Mesendoderm (in vitro differentiated cells): ENCODE results near the gene ARMC3.
A peak's percentile ranks its signal among the peaks of the same experiment; 100 is the strongest.
"Not testable (repeated sequence)": the region's sequence is repeated elsewhere in the genome, so short reads cannot be mapped to it uniquely, and the experiment has no call there.

ENCODE experiments used
- DNase-seq: peaks from one replicate; pipeline ENCODE4 v3.0.0; 2013
- H2AK5ac ChIP-seq: 2 replicates; pipeline ENCODE4 v1.6.1; 2013; ENCODE audit warnings: low read length, inconsistent platforms
- H2BK120ac ChIP-seq: 2 replicates; pipeline ENCODE4 v1.6.1; 2013; ENCODE audit warnings: low read depth, mild to moderate bottlenecking, low read length, moderate library complexity, mixed read lengths
- H2BK15ac ChIP-seq: replicated peaks from 2 replicates; pipeline ENCODE4 v1.6.1; 2013; ENCODE audit warnings: low read depth, mild to moderate bottlenecking, moderate library complexity
- H2BK5ac ChIP-seq: 2 replicates; pipeline ENCODE4 v1.6.1; 2013; ENCODE audit warnings: low read length, inconsistent platforms
- H3K18ac ChIP-seq: 2 replicates; pipeline ENCODE4 v1.6.1; 2013; ENCODE audit warnings: mild to moderate bottlenecking, low read length, mixed read lengths
- H3K23ac ChIP-seq: one replicate; pipeline ENCODE4 v1.6.1; 2013; ENCODE audit warnings: low read length
- H3K27ac ChIP-seq: 2 replicates; pipeline ENCODE4 v1.5.1; 2013; ENCODE audit warnings: low read depth, mild to moderate bottlenecking, inconsistent platforms, low read length, moderate library complexity
- H3K27me3 ChIP-seq: 2 replicates; pipeline ENCODE4 v1.6.1; 2013; ENCODE audit warnings: low read length, control low read depth, mild to moderate bottlenecking, inconsistent platforms; ENCODE audit not compliant: insufficient read depth, poor library complexity
- H3K36me3 ChIP-seq: 2 replicates; pipeline ENCODE4 v1.6.1; 2013; ENCODE audit warnings: low read length, inconsistent platforms; ENCODE audit not compliant: control insufficient read depth, insufficient read depth
- H3K4ac ChIP-seq: one replicate; pipeline ENCODE4 v1.6.1; 2013; ENCODE audit warnings: low read depth, mild to moderate bottlenecking, low read length, moderate library complexity
- H3K4me1 ChIP-seq: 2 replicates; pipeline ENCODE4 v1.6.1; 2013; ENCODE audit warnings: low read depth, low read length, inconsistent platforms; ENCODE audit not compliant: control insufficient read depth
- H3K4me2 ChIP-seq: 2 replicates; pipeline ENCODE4 v1.6.1; 2013; ENCODE audit warnings: low read length
- H3K4me3 ChIP-seq: 2 replicates; pipeline ENCODE4 v1.5.1; 2013; ENCODE audit warnings: mild to moderate bottlenecking, low read length
- H3K56ac ChIP-seq: one replicate; pipeline ENCODE4 v1.6.1; 2013; ENCODE audit warnings: low read length
- H3K79me1 ChIP-seq: 2 replicates; pipeline ENCODE4 v1.6.1; 2013; ENCODE audit warnings: low read length, inconsistent platforms
- H3K79me2 ChIP-seq: 2 replicates; pipeline ENCODE4 v1.6.1; 2013; ENCODE audit warnings: mild to moderate bottlenecking, low read length; ENCODE audit not compliant: control insufficient read depth, insufficient read depth
- H3K9ac ChIP-seq: 2 replicates; pipeline ENCODE4 v1.6.1; 2013; ENCODE audit warnings: low read length, inconsistent platforms
- H4K5ac ChIP-seq: one replicate; pipeline ENCODE4 v1.6.1; 2013; ENCODE audit warnings: low read length
- H4K8ac ChIP-seq: one replicate; pipeline ENCODE4 v1.6.1; 2013; ENCODE audit warnings: low read depth, mild to moderate bottlenecking, control low read depth, low read length, moderate library complexity
- WGBS: extraction: QIAGEN DNeasy Blood & Tissue Kit; methylation state at CpG from one replicate; pipeline ENCODE4 v1.1.7; 2013; ENCODE audit warnings: low lambda C conversion rate, missing lambda C conversion rate; ENCODE audit not compliant: insufficient coverage; ENCODE audit errors: extremely low coverage; 5-methylcytosine and 5-hydroxymethylcytosine counted together

The ARMC3 gene

DNA sequence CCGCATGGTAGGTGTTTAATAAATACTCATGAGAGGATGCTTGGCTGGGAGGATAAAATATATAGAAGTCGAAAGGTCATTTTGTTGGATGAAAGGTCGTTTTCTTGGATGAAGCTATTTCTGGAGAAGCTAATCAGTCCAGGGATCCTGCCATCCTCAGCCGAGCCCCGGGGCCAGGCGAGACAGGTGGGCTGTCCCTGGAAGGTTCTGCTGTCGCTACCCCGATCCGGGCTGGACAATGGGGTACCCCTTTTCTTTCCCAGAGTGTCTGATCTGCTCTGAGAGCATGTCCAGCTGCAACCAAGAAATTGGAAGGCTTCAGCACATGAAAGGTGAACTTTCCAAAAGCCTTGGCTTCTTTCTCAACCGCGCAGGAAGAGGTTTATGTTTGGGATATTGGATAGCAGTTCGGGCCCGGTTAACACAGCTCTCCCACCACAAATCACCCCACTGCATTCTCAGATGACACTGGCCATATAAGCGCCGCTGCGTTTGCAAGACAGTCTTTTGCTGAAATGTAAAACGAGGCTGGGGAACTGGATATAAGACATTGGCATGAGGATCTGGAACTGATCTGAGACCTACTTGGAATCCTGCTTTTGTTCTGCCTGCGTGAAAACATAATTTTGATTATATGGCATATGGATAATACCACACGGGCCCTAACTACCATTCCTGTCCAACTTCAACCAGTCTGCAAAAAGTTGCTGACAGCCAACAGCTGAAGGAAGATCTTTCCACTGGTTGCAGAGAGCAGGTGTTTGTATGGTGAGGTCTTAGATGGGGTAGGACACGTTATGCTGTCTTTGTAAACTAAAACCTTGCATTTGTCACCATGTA is 136.3 kb downstream of the ARMC3 start:
- no peak overlapping the region for H3K4me2 ChIP-seq
- H3K18ac ChIP-seq, result no peak overlapping the region
- H3K4me1 ChIP-seq, result no peaks in the 10 kb centered on the region
- WGBS, result no CpG with 5 or more reads among the region's 20 CpGs
- no peak overlapping the region for H4K8ac ChIP-seq
- DNase-seq, result no peak
- no peak overlapping the region for H2BK5ac ChIP-seq
- H3K27me3 ChIP-seq, result no peaks in the 10 kb centered on the region
- H3K9ac ChIP-seq, result no peak overlapping the region
- no peak overlapping the region for H2BK120ac ChIP-seq
- no peak overlapping the region for H2AK5ac ChIP-seq
- H3K36me3 ChIP-seq, result no peaks in the 10 kb centered on the region
- no peak overlapping the region for H4K5ac ChIP-seq
- H3K79me2 ChIP-seq, result no peaks in the 10 kb centered on the region
- H3K56ac ChIP-seq, result no peak overlapping the region
- H3K23ac ChIP-seq, result no peak overlapping the region
- no peak overlapping the region for H2BK15ac ChIP-seq
- no peak overlapping the region for H3K4ac ChIP-seq
- no peak overlapping the region for H3K4me3 ChIP-seq
- no peaks in the 10 kb centered on the region for H3K79me1 ChIP-seq
- no peak overlapping the region for H3K27ac ChIP-seq

DNA sequence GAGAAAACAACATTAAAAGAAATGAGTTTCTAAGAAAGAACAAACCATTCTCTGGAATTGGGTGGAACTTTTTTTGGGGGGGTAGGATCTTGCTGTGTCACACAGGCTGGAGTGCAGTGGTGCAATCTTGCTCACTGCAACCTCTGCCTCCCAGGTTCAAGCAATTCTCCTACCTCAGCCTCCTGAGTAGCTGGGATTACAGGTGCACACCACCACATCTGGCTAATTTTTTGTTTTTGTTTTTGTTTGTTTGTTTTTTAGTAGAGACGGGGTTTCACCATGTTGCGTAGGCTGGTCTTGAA is 136.9 kb downstream of the ARMC3 start:
- not testable (repeated sequence) for H2AK5ac ChIP-seq, H3K36me3 ChIP-seq, H2BK5ac ChIP-seq, H4K8ac ChIP-seq, H3K4me1 ChIP-seq, H3K9ac ChIP-seq, H3K23ac ChIP-seq, H3K4me3 ChIP-seq, H3K79me2 ChIP-seq, H4K5ac ChIP-seq, H3K4me2 ChIP-seq, H3K27me3 ChIP-seq, DNase-seq, H3K18ac ChIP-seq, H3K56ac ChIP-seq, H3K27ac ChIP-seq, H3K79me1 ChIP-seq, H2BK15ac ChIP-seq, H3K4ac ChIP-seq, H2BK120ac ChIP-seq
- WGBS, result no CpG with 5 or more reads among the region's 2 CpGs

DNA sequence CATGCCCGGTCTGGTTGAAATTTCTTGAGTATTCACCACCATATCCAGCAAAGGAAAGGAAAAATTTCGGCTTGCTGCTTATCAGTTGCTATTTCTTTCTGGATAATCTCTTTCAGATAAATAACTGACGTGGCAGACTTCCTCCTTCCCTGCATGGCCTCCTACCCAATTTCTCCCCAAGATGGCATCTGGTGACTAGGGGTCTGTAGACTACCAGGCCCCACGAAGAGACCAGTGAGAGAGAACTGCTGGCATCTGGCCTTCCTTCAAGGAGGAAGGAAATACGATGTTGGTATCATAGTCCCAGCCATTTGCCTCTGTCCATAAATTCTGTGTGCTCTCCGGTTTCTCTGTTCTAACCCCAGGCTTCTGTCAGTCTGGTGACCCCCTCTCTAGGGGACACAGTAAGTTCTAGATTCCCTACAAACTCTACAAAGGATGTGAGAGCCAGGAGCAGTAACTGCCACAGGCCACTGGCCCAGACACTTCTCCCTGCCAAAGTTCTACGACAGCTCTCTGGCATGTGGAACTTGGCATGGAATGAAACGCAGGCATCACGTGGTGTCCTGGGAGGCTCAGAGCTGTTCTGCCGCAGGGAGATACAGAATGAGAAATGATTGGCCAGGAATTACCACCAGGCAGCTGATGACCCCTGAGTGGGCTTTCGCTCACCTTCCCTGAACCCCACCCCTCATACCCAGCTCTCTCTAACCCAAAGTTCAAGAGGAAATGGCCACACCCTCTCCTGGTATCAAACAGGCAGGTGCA is 137.5 kb downstream of the ARMC3 start:
- no peaks in the 10 kb centered on the region for H3K79me2 ChIP-seq
- no peaks in the 10 kb centered on the region for H3K36me3 ChIP-seq
- H2BK5ac ChIP-seq, result no peak overlapping the region
- no peak overlapping the region for H3K56ac ChIP-seq
- no peak overlapping the region for H3K9ac ChIP-seq
- H3K4me2 ChIP-seq, result no peak overlapping the region
- no peak overlapping the region for H3K23ac ChIP-seq
- no CpG with 5 or more reads among the region's 11 CpGs for WGBS
- no peak overlapping the region for H3K27ac ChIP-seq
- H3K79me1 ChIP-seq, result no peaks in the 10 kb centered on the region
- no peak overlapping the region for H2BK120ac ChIP-seq
- H3K18ac ChIP-seq, result no peak overlapping the region
- H2AK5ac ChIP-seq, result no peak overlapping the region
- H4K5ac ChIP-seq, result no peak overlapping the region
- H3K27me3 ChIP-seq, result no peaks in the 10 kb centered on the region
- H4K8ac ChIP-seq, result no peak overlapping the region
- H3K4me3 ChIP-seq, result no peak overlapping the region
- H3K4ac ChIP-seq, result no peak overlapping the region
- no peaks in the 10 kb centered on the region for H3K4me1 ChIP-seq
- H2BK15ac ChIP-seq, result no peak overlapping the region
- no peak for DNase-seq

DNA sequence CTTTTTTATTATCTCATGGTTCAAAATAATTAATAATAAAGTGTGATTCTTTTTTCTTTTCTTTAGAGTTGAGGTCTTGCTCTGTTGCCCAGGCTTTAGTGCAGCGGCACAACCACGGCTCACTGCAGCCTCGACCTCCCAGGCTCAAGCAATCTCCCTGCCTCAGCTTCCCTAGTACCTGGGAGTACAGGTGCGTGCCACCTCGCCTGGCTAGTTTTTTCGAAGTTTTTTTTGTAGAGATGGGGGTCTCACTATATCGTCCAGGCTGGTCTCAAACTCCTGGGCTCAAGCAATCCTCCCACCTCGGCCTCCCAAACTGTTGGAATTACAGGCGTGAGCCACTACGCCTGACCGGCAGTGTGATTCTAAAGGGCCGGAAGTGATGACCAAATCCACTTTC is 139.5 kb downstream of the ARMC3 start:
- no CpG with 5 or more reads among the region's 12 CpGs for WGBS
- H3K36me3 ChIP-seq, result no peaks in the 10 kb centered on the region

DNA sequence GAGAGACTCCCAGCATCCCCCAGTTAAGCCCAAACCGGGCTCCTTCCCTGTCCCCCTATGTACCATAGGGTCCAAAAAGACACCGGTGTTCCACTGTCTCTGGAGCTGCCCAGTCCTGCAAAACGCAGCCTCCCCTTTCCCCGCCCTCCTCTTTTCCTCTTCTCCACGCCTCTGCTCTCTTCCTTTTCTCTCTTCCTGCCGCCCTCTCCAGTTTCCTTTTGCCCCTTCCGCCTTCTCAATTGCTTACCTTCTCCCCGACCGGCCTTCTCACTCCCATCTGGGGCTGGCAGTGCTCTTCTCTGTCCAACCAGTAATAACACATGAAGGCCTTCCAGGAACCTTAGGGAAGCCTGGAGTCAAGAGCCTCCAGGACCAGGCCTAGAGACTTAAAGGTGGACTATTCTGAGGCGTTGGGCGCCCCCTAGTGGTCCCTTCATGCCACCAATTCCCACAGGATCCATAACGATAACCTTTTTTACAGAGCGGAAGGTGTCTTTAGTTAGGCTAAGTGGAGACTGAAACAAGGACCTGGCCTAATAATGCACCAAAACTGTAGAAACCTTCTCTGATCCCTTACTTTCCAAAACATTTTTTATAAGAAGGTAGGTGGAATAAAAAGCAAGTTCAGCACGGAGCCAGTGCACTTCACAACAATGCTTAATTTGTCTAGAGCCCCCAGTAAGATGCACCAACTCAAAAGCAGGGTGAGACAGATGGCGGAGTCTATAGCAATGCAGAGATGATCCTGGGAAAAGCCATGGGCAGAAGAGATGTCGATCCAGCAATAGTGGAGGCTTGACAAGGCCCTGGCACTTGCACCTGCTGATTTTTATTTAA is 140.3 kb downstream of the ARMC3 start:
- no CpG with 5 or more reads among the region's 16 CpGs for WGBS
- H3K79me1 ChIP-seq, result no peaks in the 10 kb centered on the region
- H3K4me2 ChIP-seq, result no peak overlapping the region
- H3K23ac ChIP-seq, result no peak overlapping the region
- no peak overlapping the region for H3K56ac ChIP-seq
- H3K4ac ChIP-seq, result no peak overlapping the region
- peak; percentile 88 for DNase-seq
- H2BK120ac ChIP-seq, result no peak overlapping the region
- no peaks in the 10 kb centered on the region for H3K4me1 ChIP-seq
- H2BK5ac ChIP-seq, result no peak overlapping the region
- no peak overlapping the region for H3K27ac ChIP-seq
- no peak overlapping the region for H3K18ac ChIP-seq
- H4K8ac ChIP-seq, result no peak overlapping the region
- no peak overlapping the region for H3K4me3 ChIP-seq
- H2BK15ac ChIP-seq, result no peak overlapping the region
- H4K5ac ChIP-seq, result no peak overlapping the region
- H3K36me3 ChIP-seq, result no peaks in the 10 kb centered on the region
- no peak overlapping the region for H2AK5ac ChIP-seq
- H3K79me2 ChIP-seq, result no peaks in the 10 kb centered on the region
- H3K9ac ChIP-seq, result peak overlapping the region; percentile 15
- no peaks in the 10 kb centered on the region for H3K27me3 ChIP-seq

More for the DNA sequence above, 139.5 kb downstream of the ARMC3 start:
- no peaks in the 10 kb centered on the region for H3K79me2 ChIP-seq
- no peak overlapping the region for H3K9ac ChIP-seq
- no peak overlapping the region for H3K4ac ChIP-seq
- H4K8ac ChIP-seq, result no peak overlapping the region
- no peak overlapping the region for H3K4me2 ChIP-seq
- no peak overlapping the region for H2AK5ac ChIP-seq
- no peaks in the 10 kb centered on the region for H3K4me1 ChIP-seq
- no peak overlapping the region for H3K18ac ChIP-seq
- H3K23ac ChIP-seq, result no peak overlapping the region
- H4K5ac ChIP-seq, result no peak overlapping the region
- H2BK15ac ChIP-seq, result no peak overlapping the region
- no peak overlapping the region for H3K27ac ChIP-seq
- H2BK5ac ChIP-seq, result no peak overlapping the region
- H3K56ac ChIP-seq, result no peak overlapping the region
- H3K27me3 ChIP-seq, result no peaks in the 10 kb centered on the region
- no peak for DNase-seq
- H3K4me3 ChIP-seq, result no peak overlapping the region
- no peaks in the 10 kb centered on the region for H3K79me1 ChIP-seq
- H2BK120ac ChIP-seq, result no peak overlapping the region
